Measurements from ENCODE around the gene GPX7.

GRCh38 chr1:52613636-52614373, 11.6 kb downstream of the GPX7 start:
- TF ChIP-seq POLR2A (IDR thresholded peaks at IDR 0.05; ENCODE audit: low read length) (no peak), GATA1 (IDR thresholded peaks at IDR 0.05; ENCODE audit: low read depth, low read length) (no peak)
